Upper lobe of left lung (tissue), 4 donors: Measurements from ENCODE around the gene IRF3.

Experiments used
- CTCF ChIP-seq, 6 experiments: fragments of 450-650 bp in 4 of 6; fragments of 200-600 bp in 2 of 6; sonication (generic) in 2 of 6; IDR thresholded peaks; one replicate each; pipeline ENCODE4 v1.5.1; 2016 to 2019; ENCODE audit warnings: antibody characterized with exemption in 6 of 6
- EP300 ChIP-seq, 4 donors: sonication (generic); formaldehyde crosslinking; IDR thresholded peaks; one replicate each; pipeline ENCODE4 v1.5.1; 2017; ENCODE audit warnings: antibody characterized with exemption in 4 of 4, control low read depth in 2 of 4
- POLR2A ChIP-seq, 4 donors: fragments of 450-650 bp; IDR thresholded peaks; one replicate each; pipeline ENCODE4 v1.5.1; 2016 to 2017; ENCODE audit warnings: antibody characterized with exemption in 4 of 4, mild to moderate bottlenecking in 2 of 4

- TF ChIP-seq POLR2A (IDR thresholded peaks at IDR 0.05) = no peak
- TF ChIP-seq CTCF (IDR thresholded peaks at IDR 0.05) = no peak
- no peak for TF ChIP-seq EP300 (IDR thresholded peaks at IDR 0.05)
Measured at GRCh38 chr19:49665036-49665350, 664 bp downstream of the IRF3 start.
